ENCODE results near the gene RNF4.
"Not testable (repeated sequence)": the region's sequence is repeated elsewhere in the genome, so short reads cannot be mapped to it uniquely, and the experiment has no call there.

RNF4 gene

GRCh38 chr4:2534904-2535375 lies 66.0 kb downstream of the RNF4 start:
- no peak for DNase-seq (ENCODE audit: low read depth)

- DNase-seq (ENCODE audit: low read depth), result peak; percentile 35
These were observed 66.7 kb downstream of the RNF4 start for GRCh38 chr4:2535376-2536192.

GRCh38 chr4:2536193-2537010 lies 67.5 kb downstream of the RNF4 start, which contains the start of gene FAM193A:
TSS of gene FAM193A (plus strand) at chr4:2536647. CDS start at chr4:2536916, 269 bp downstream.
- peak; percentile 98 for DNase-seq (ENCODE audit: low read depth)

- DNase-seq (ENCODE audit: low read depth), result peak; percentile 47
These were observed 68.3 kb downstream of the RNF4 start for GRCh38 chr4:2537011-2537830.

GRCh38 chr4:2543580-2544191 lies 74.8 kb downstream of the RNF4 start:
- DNase-seq (ENCODE audit: low read depth), result not testable (repeated sequence)

- DNase-seq (ENCODE audit: low read depth), result no peak
These were observed 76.6 kb downstream of the RNF4 start for GRCh38 chr4:2545321-2546013.

- no peak for DNase-seq (ENCODE audit: low read depth)
These were observed 77.4 kb downstream of the RNF4 start for GRCh38 chr4:2546286-2546823.

GRCh38 chr4:2546961-2547691 lies 78.2 kb downstream of the RNF4 start:
- not testable (repeated sequence) for DNase-seq (ENCODE audit: low read depth)

GRCh38 chr4:2551118-2551517 lies 82.2 kb downstream of the RNF4 start:
- no peak for DNase-seq (ENCODE audit: low read depth)

- DNase-seq (ENCODE audit: low read depth), result no peak
These were observed 83.9 kb downstream of the RNF4 start for GRCh38 chr4:2552806-2553205.

- DNase-seq (ENCODE audit: low read depth), result no peak
These were observed 89.4 kb downstream of the RNF4 start for GRCh38 chr4:2558301-2558700.

GRCh38 chr4:2560167-2560566 lies 91.3 kb downstream of the RNF4 start:
- no peak for DNase-seq (ENCODE audit: low read depth)
